A673 (cell line): ENCODE measurements around the gene CNTN5. TPM values are rescaled to one million over a fixed set of nuclear protein-coding genes. Genes with fewer than 3 reads are reported as not detected.

ENCODE experiments used
- BruUV-seq: library from RNA; stranded (reverse); fragments of 400-500 nt; replicated peaks from 2 replicates; lab custom pipeline; 2021; lab: Mats Ljungman, UMichigan
- CTCF ChIA-PET: fragments of 300-600 bp; sonication (Branson Sonifier 250); formaldehyde crosslinking; loops from one replicate; lab custom pipeline; 2022; ENCODE audit warnings: antibody characterized with exemption; lab: Charles Lee
- POLR2A ChIA-PET: fragments of 300-600 bp; sonication (Branson Sonifier 250); formaldehyde crosslinking; loops from one replicate; lab custom pipeline; 2022; ENCODE audit warnings: antibody characterized with exemption; ENCODE audit not compliant: low non-redundant PET; lab: Charles Lee
- DNase-seq: peaks from one replicate; pipeline ENCODE4 v3.0.0-alpha.2; 2015; ENCODE audit warnings: low spot score
- H3K27ac ChIP-seq: fragments of 200-600 bp; sonication (generic); 2 replicates; pipeline ENCODE4 v1.5.1; 2016; ENCODE audit warnings: mixed run types, low read depth, mild to moderate bottlenecking, mixed read lengths, antibody characterized with exemption, low read length; ENCODE audit not compliant: poor library complexity, severe bottlenecking
- H3K27me3 ChIP-seq: fragments of 200-600 bp; sonication (generic); replicated peaks from 2 replicates; pipeline ENCODE4 v1.6.1; 2017; ENCODE audit warnings: mixed run types, low read depth, mild to moderate bottlenecking, mixed read lengths, antibody characterized with exemption, low read length; ENCODE audit not compliant: insufficient read depth, poor library complexity
- H3K36me3 ChIP-seq: fragments of 200-600 bp; sonication (generic); 2 replicates; pipeline ENCODE4 v1.6.1; 2016; ENCODE audit warnings: mixed run types, mild to moderate bottlenecking, mixed read lengths, antibody characterized with exemption, low read length; ENCODE audit not compliant: insufficient read depth, poor library complexity, severe bottlenecking
- H3K4me1 ChIP-seq: fragments of 200-600 bp; sonication (generic); 2 replicates; pipeline ENCODE4 v1.6.1; 2017; ENCODE audit warnings: mixed run types, mild to moderate bottlenecking, mixed read lengths, antibody characterized with exemption, low read length; ENCODE audit not compliant: insufficient read depth, poor library complexity, severe bottlenecking
- H3K4me3 ChIP-seq: fragments of 200-600 bp; sonication (generic); 2 replicates; pipeline ENCODE4 v1.5.1; 2016; ENCODE audit warnings: low read depth, mixed run types, mild to moderate bottlenecking, mixed read lengths, low read length; ENCODE audit not compliant: poor library complexity, severe bottlenecking
- H3K9me3 ChIP-seq: fragments of 200-600 bp; sonication (generic); 2 replicates; pipeline ENCODE4 v1.6.1; 2016; ENCODE audit warnings: mixed run types, low read depth, mild to moderate bottlenecking, mixed read lengths, antibody characterized with exemption, low read length; ENCODE audit not compliant: poor library complexity, severe bottlenecking
- CTCF ChIP-seq: fragments of 300-800, 200-600 bp; sonication (generic); conservative IDR thresholded peaks from 2 replicates; pipeline ENCODE4 v1.5.1; 2017; ENCODE audit warnings: low read depth, mild to moderate bottlenecking, antibody characterized with exemption, low read length, moderate library complexity, mixed read lengths
- EZH2 ChIP-seq: fragments of 200-600 bp; sonication (generic); IDR thresholded peaks from 2 replicates; pipeline ENCODE4 v1.6.1; 2017; ENCODE audit warnings: borderline replicate concordance, low read depth, mild to moderate bottlenecking, mixed read lengths, antibody characterized with exemption, low read length; ENCODE audit not compliant: poor library complexity, severe bottlenecking
- intact Hi-C: fragments of 100-400 bp; cut with micrococcal nuclease; formaldehyde crosslinking; loops from one replicate; pipeline ENCODE4 v1.10.0; 2022; ENCODE audit not compliant: unreplicated experiment
- total RNA-seq: library from RNA; stranded (reverse); gene quantifications from 2 replicates; pipeline ENCODE4 v1.2.3, GENCODE V29; 2021

Gene CNTN5
- total RNA-seq, 1 experiment from 2014 or later = 0.80 TPM

GRCh38 chr11:99343117-99343516, 322.4 kb downstream of the CNTN5 start:
- POLR2A ChIA-PET = no interaction called here
- TF ChIP-seq CTCF (no peak), EZH2 (no peak)

GRCh38 chr11:99349151-99349673, 328.5 kb downstream of the CNTN5 start:
- no peak for DNase-seq
- Histone ChIP-seq H3K4me3 (no peak overlapping the region), H3K27ac (no peak overlapping the region), H3K27me3 (no peaks in the 10 kb centered on the region), H3K4me1 (peaks cover 16% of the 10 kb centered on the region), H3K36me3 (no peaks in the 10 kb centered on the region), H3K9me3 (no peaks in the 10 kb centered on the region)
- POLR2A ChIA-PET = no interaction called here
- CTCF ChIA-PET = no interaction called here
- TF ChIP-seq EZH2 (no peak), CTCF (no peak)
- intact Hi-C loops = no loop called here
- no TSS peak for BruUV-seq

More at GRCh38 chr11:99343117-99343516, 322.4 kb downstream of the CNTN5 start:
- CTCF ChIA-PET = no interaction called here
- Histone ChIP-seq H3K36me3 (no peaks in the 10 kb centered on the region), H3K4me3 (no peak overlapping the region), H3K27ac (no peak overlapping the region), H3K27me3 (no peaks in the 10 kb centered on the region), H3K4me1 (no peaks in the 10 kb centered on the region), H3K9me3 (no peaks in the 10 kb centered on the region)
- DNase-seq = no peak
- no TSS peak for BruUV-seq
- intact Hi-C loops = no loop called here

- peak; percentile 65 for DNase-seq
- TF ChIP-seq CTCF = no peak
- TF ChIP-seq EZH2 = no peak
- ChIA-PET CTCF (no interaction called here), POLR2A (no interaction called here)
- BruUV-seq = no TSS peak
- intact Hi-C loops = no loop called here
- Histone ChIP-seq H3K4me3 (no peak overlapping the region), H3K36me3 (no peaks in the 10 kb centered on the region), H3K9me3 (no peaks in the 10 kb centered on the region), H3K27me3 (no peaks in the 10 kb centered on the region), H3K4me1 (peaks cover 16% of the 10 kb centered on the region), H3K27ac (no peak overlapping the region)
These were observed 330.9 kb downstream of the CNTN5 start for GRCh38 chr11:99351624-99352023.
